SK-N-SH treated with all-trans-retinoic acid at 6 μM for 48 hours (cell line): ENCODE results near the gene NOP16.

Source experiments
- BACH2 ChIP-seq: fragments of 250-450 bp; sonication (Bioruptor Pico); IDR thresholded peaks from 2 replicates; pipeline ENCODE4 v1.9.0; 2021; ENCODE audit warnings: mild to moderate bottlenecking, borderline replicate concordance
- ESRRG ChIP-seq: fragments of 250-450 bp; sonication (Bioruptor Pico); IDR thresholded peaks from 2 replicates; pipeline ENCODE4 v1.6.1; 2021; ENCODE audit warnings: mild to moderate bottlenecking
- ZC3H10 ChIP-seq: fragments of 250-450 bp; sonication (Bioruptor Pico); IDR thresholded peaks from 2 replicates; pipeline ENCODE4 v1.5.1; 2021; ENCODE audit warnings: mild to moderate bottlenecking, moderate library complexity
- ZFP3 ChIP-seq: fragments of 250-450 bp; sonication (Bioruptor Pico); IDR thresholded peaks from 2 replicates; pipeline ENCODE4 v1.5.0; 2020; ENCODE audit warnings: mild to moderate bottlenecking, moderate library complexity
- ZNF70 ChIP-seq: fragments of 450-650 bp; formaldehyde crosslinking; IDR thresholded peaks from 2 replicates; pipeline ENCODE4 v1.5.0; 2020; ENCODE audit warnings: mild to moderate bottlenecking, moderate library complexity
- TF ChIP-seq, protein P1 (sequence below): fragments of 250-450 bp; sonication (Bioruptor Pico); IDR thresholded peaks from 2 replicates; pipeline ENCODE4 v1.5.1; 2020; ENCODE audit warnings: low read depth, mild to moderate bottlenecking, moderate library complexity
- TF ChIP-seq, protein P2 (sequence below): fragments of 250-450 bp; sonication (Bioruptor Pico); IDR thresholded peaks from 2 replicates; pipeline ENCODE4 v1.5.1; 2021; ENCODE audit warnings: mild to moderate bottlenecking, moderate library complexity

DNA sequence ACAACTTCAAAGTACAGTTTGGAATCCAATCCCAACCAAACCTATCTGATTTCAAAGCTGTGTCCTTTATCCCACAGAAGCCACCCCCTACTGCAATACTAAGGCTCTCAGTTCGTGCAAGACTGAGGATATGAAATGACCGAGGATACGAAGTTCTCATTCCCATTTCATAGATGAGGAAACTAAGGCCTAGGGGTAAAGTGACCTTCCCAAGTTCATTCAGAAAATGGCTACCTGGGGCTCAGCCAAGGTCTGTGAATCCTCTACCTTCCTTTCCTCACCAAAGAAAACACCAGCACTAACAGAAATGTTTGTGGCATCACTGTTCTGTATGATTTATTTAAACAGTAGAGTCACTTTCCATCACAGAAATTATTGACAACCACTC lies 32.2 kb downstream of the NOP16 start:
- TF ChIP-seq, protein P1, sequence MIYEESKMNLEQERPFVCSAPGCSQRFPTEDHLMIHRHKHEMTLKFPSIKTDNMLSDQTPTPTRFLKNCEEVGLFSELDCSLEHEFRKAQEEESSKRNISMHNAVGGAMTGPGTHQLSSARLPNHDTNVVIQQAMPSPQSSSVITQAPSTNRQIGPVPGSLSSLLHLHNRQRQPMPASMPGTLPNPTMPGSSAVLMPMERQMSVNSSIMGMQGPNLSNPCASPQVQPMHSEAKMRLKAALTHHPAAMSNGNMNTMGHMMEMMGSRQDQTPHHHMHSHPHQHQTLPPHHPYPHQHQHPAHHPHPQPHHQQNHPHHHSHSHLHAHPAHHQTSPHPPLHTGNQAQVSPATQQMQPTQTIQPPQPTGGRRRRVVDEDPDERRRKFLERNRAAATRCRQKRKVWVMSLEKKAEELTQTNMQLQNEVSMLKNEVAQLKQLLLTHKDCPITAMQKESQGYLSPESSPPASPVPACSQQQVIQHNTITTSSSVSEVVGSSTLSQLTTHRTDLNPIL = no peak
- TF ChIP-seq ZNF70 (CRISPR knock-in tag) (no peak), ZC3H10 (CRISPR knock-in tag) (no peak), BACH2 (CRISPR knock-in tag) (no peak), ESRRG (CRISPR knock-in tag) (no peak), ZFP3 (CRISPR knock-in tag) (no peak)
- TF ChIP-seq, protein P2, sequence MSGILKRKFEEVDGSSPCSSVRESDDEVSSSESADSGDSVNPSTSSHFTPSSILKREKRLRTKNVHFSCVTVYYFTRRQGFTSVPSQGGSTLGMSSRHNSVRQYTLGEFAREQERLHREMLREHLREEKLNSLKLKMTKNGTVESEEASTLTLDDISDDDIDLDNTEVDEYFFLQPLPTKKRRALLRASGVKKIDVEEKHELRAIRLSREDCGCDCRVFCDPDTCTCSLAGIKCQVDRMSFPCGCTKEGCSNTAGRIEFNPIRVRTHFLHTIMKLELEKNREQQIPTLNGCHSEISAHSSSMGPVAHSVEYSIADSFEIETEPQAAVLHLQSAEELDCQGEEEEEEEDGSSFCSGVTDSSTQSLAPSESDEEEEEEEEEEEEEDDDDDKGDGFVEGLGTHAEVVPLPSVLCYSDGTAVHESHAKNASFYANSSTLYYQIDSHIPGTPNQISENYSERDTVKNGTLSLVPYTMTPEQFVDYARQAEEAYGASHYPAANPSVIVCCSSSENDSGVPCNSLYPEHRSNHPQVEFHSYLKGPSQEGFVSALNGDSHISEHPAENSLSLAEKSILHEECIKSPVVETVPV (CRISPR knock-in tag) = no peak
